NCI-H774 (cell line): Measurements from ENCODE around the gene RGMA.

Experiments
- DNase-seq: peaks from one replicate; lab custom pipeline; 2025; lab: John Stamatoyannopoulos, UW

Gene RGMA

DNA sequence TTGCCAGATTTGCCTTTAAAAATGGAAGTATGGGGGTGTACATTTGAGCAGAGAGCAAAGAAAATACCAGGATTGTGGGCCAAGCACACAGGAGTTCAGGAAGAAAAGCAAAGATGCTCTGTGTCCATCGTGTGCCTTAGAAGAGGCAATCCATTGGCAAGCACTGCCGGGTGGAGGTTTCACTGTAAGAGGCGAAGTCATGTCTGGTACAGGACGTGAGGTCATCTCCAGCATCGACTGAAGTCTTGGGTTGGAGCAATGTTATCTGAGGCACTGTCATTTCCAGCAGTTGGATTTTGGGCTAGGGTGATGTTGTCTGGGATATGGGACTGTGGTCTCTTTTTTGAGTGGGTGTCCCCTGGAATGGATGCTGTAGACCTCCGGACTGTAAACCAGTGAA lies 4.8 kb upstream of the RGMA start:
- no peak for DNase-seq

DNA sequence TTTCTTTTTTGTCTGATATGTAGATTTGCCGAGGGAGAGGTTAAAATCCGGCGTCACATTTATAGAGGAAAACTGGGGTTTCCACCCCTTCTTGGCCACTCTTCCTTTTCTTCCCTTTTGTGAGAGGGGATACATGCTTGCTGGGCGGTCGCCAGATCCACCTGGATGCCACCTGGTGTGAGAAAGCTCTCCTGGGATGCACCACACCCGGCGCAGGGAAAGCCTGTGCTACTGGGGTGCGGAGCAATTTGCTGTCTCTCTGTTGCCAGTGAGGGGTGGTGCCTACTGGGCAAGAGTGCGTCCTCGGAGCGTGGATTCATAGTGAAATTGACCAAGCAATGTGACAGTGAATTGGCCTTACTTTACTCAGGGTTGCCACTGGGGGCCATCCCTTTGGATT lies 2.5 kb upstream of the RGMA start:
- no peak for DNase-seq

- DNase-seq: no peak
These were observed 805 bp upstream of the RGMA start for GRCh38 chr15:93089727-93090305.

- no peak for DNase-seq
These were observed 621 bp downstream of the RGMA start for GRCh38 chr15:93088200-93088980.

DNA sequence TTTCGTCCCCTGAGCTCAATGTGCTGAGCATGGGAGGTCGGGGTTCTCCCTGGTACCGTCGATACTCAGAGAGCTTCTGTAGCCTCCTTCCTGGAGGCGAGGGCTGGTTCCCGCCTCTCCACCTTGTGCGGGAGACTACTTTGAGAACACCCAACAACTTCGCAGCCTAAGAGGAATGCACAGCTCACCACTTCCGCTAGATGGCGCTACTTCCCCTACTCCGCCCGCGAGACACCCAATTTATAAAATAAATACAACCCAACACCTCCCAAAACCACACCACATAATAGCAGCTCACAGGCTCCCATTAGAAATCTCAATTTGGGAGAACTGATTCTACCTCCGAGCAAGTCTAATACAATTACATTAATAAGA lies 1.2 kb downstream of the RGMA start:
- DNase-seq: peak; percentile 35

DNA sequence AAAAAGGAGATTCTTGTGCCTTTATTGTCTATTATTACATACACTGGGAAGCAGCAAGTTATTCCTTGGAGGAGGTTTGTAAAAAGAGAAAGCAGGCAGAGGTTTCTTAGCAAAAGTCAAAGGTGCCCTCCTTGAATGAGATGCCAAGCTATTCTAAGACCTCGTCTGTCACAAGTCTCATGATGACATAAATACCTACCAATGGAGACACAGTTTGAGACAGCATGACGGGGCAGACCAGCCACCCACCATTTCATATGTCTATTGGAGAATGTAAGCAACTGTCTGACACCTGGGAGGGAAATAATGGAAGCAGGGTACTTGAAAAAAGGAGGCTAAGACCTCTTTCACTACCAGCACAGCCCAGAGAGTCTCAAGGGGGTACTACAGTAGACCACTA lies 2.2 kb downstream of the RGMA start:
- DNase-seq: no peak

DNA sequence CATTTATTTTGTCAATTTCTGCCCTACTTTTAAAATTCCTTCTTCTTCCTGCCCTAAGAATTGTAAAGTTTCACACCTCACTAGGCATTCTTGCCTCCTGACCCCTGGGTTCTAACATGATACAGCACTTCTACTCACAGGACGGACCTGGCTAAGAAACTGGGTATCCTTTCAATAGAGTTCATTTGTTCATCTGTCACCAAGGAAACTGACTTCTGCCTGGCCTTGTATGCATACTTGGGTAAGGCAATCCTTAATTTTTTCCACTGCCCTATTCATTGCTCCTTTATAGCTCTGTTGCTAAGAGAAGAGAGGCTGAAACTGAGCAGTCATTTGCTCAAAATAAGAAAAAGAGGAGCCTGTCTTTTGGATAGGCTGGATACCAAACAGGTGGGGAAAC lies 3.3 kb downstream of the RGMA start:
- DNase-seq: no peak

DNA sequence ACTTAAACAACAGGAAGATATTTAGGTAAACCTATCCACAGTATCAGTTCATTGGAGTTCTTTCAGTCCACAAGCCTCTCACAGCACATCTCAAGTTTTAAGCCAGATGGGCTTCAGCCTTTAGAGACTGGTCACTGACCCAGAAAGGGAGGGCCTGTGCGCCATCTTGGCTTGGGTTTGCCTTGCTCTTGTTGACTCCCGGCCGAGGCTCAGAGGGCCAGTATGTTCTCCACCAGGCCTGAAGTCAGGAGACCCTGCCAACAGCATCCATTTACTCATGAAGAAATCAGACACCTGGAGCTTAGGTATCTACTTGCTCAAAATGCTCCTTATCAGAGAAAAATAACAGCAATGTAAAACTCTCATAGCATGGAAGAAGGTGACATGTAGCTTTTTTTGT lies 6.2 kb downstream of the RGMA start:
- DNase-seq: no peak

GRCh38 chr15:93081399-93081798 lies 7.6 kb downstream of the RGMA start:
- no peak for DNase-seq

- DNase-seq: no peak
These were observed 8.6 kb downstream of the RGMA start for GRCh38 chr15:93080451-93080850.

- no peak for DNase-seq
These were observed 12.1 kb downstream of the RGMA start for GRCh38 chr15:93076875-93077274.

GRCh38 chr15:93076217-93076616 lies 12.8 kb downstream of the RGMA start:
- DNase-seq: no peak

GRCh38 chr15:93074599-93074998 lies 14.4 kb downstream of the RGMA start:
- DNase-seq: no peak

DNA sequence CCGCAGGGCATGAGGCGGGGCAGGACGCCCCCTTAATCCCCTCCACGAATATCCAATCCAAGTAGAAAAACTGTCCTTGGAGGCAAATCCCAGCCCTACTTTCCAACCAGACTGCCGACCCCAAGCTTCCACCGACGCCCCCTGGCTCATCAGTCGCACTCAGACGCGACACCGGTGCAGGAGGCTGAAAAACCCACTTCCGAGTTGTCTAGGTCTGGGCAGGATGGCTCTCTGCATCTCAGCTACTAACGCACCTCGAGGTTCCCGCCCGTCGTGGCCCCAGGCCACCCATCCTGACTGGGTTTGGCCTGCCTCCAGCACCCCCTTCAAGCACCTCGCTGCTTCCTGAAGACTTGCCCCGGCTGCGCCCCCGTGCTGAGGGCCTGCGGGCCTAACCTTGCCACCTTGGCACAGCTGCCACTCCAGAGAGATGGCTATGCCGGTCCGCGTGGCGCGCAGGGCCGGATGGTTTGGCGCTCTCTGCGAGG lies 15.5 kb downstream of the RGMA start:
- DNase-seq: no peak

- DNase-seq: no peak
These were observed 16.3 kb downstream of the RGMA start for GRCh38 chr15:93072411-93073394.

DNA sequence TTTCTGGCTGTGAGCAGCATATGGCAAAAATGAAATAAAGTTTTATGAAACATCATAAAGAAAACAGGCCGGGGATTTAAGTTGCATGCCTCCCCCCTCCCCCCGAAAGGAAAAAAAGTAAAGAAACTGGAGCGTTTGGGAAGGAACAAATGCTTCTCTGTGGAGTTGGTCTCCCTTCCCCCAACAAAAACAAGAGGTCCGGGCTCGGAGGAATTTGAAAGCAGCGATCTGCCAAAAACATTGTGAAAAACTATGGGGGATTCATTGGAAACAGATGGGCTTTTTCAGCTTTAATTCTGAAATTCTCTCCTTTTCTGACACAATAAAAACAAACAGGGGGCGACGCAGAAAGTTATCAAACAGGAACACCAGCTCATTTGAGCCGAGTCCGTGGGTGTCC lies 17.0 kb downstream of the RGMA start:
- DNase-seq: no peak

- DNase-seq: no peak
These were observed 17.5 kb downstream of the RGMA start for GRCh38 chr15:93071469-93071936.

GRCh38 chr15:93070551-93071296 lies 18.3 kb downstream of the RGMA start:
- no peak for DNase-seq

DNA sequence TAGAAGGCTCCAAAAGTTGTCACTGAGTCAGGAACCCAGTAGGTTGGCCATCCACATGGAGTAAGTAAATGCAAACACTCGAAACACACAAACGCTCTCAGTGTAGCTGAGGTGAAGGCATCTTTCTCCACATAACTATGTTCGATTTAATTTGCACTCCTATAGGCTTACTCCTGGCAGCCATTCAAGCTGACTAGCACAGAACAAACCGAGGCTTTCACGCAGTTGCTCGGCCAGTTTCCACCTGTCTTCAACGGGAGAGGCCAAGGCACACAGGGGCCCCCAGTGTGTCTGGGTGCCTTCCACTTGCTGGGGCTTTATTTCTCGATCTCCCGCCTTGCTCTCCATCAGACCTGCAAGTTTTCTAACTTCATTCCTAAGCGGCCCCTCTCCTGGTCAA lies 18.9 kb downstream of the RGMA start:
- no peak for DNase-seq

DNA sequence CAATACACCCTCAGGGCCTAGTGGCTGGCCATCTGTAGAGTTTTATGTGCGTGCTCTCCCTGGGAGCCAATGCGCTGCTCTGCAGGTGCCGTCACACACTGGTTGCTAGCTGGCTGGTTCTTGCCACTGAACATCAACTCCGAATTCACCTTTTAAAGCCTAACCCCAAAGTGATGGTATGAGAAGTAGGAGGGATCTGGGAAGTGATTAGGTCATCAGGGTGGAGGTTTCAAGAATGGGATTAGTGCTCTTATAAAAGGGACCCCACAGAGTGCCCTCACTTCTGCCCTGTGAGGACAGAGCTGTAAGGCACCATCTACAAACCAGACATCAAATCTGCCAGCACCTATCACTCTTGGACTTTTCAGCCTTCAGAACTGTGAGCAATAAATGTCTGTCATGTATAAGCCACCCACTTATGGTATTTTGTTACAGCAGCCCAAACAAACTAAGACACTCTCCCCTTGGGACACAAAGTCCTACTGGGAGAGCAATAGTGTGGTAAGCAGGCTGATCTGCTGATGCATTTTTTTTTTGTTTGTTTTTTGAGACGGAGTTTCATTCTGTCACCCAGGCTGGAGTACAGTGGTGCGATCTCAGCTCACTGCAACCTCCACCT lies 20.3 kb downstream of the RGMA start:
- no peak for DNase-seq

GRCh38 chr15:93067649-93068085 lies 21.3 kb downstream of the RGMA start:
- DNase-seq: no peak
